Measurements from ENCODE around the gene ARRDC1.

DNA sequence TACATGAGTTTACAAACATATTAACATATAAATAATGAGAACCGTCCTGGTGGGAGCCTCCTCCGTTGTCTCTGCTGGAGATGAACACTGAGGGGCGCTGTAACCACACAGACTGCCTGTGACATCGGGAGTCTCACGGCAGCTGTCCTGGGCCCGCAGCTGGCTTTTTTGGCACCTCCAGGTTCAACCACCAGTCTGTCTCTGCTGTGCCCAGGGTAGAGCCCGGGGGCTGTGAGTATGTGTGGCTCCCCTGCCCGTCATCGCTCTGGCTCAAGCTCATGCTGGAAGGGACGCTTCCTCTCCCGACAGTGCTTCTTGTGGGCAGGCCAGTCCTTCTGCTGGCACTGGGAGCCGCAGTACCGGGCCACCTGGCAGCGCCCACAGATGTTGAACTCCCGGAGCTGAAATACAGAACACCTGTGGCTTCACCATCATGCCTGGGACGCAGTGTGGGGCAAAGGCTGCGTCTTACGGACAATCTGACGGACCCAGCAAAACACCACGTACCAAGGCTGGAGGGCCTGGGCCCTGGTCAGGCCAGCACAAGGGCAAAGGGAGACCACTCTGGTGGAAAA is 23.1 kb upstream of the ARRDC1 start:
- no peak for TF ChIP-seq GATA2 (IDR thresholded peaks at IDR 0.05; ENCODE audit: low read depth, low read length)
- TF ChIP-seq GATA3 (IDR thresholded peaks at IDR 0.05; ENCODE audit: low read depth, low read length), result no peak

All from SH-SY5Y (cell line).